ENCODE data around the gene RAB11FIP5.

RAB11FIP5 gene

GRCh38 chr2:73033766-73034381, 78.9 kb downstream of the RAB11FIP5 start:
- DNase-seq (ENCODE audit: low spot score): no peak

- no peak for DNase-seq (ENCODE audit: low spot score)
Measured at GRCh38 chr2:73033142-73033765, 79.5 kb downstream of the RAB11FIP5 start.

- DNase-seq (ENCODE audit: low spot score): no peak
Measured at GRCh38 chr2:73032702-73033097, 80.0 kb downstream of the RAB11FIP5 start.

DNA sequence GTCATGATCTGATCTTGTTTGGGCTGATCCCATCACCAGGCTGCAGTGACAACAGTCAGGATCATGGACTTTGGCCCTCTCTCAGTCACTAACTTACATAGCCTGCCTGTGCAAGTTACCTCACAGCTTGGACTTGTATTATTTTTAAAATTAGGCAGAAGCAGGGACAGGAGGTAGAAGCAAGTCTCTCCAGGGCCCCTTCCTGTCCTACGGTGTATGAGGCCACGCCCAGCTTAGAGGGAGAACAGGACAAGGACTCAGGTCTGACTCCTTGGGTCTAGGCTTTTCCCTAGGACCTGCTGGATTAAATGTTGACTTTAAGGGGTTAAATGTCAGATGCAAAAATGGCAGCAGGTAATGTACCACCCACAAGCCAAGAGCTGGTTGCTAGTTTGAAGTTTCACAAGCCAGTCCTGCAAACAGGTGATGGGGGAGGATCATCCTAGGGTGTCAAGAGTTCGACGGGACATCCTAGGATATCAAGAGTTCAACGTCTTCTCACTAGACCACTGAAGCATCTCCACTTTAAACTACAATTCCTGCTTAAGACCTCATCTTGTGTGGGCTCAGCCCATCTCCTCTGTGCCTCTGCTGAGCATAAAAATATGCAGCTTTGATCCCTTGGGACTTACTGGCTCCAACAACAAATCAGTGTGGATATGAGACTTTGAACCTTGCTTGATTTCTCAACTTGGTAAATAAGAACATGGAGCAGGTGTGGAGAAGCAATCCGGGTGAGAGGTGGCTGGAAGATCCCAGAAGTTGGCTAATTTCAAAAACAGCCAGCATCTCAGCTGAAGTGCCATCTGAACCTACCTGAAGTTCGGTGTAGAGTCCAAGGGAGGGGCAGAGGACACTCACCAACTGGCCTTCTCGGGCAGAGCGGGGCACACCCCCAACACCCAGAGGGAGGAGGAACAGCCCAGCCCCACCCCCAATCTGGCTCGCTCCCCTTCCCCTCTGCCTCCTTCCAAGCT, 80.7 kb downstream of the RAB11FIP5 start:
- DNase-seq (ENCODE audit: low spot score): no peak

DNA sequence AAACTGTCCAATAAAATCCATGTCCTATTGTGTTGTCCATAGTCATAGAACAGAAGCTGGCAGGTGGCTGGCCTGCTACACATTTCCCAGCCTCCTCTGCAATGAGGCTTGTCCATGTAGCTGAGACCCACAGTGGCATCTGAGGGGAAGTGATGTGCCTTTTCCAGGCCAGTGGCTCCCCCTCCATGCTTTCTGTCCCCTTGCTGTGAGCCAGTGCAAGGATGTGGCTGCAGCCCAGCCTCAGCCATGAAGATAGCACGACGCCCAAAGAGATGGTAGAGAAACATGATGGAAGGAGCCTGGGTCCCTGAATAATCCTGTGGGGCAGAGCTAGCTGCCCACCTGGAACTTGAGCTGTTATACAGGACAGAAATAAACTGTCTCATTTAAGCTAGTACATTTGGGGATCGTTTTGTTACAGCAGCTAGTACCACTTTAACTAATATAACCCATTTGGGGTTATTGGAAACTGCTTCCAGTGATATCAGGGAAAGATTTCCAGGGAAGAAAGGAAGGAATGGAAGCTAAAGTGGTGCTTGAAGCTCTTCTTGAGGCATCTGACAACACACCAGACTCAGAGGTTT, 81.6 kb downstream of the RAB11FIP5 start:
- no peak for DNase-seq (ENCODE audit: low spot score)

DNA sequence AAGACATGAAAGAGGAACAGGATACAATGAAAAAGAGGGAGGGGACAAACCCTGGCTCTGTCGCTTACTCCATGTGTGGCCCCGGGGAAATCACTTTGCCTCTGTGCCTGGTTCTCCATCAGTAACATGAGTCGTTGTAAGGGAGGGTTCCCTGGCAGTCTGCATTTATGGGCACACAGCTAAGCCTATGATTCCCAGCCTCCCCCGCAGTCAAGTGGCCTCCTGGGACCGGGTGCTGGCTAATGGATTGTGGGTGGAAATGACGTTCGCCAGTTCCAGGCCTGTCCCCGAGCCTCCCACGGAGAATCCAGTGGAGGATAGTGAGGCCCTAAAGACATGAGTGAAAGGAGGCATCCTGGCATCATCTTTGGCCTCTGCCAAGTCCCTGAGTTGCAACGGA, 83.9 kb downstream of the RAB11FIP5 start:
- no peak for DNase-seq (ENCODE audit: low spot score)

- no peak for DNase-seq (ENCODE audit: low spot score)
Measured at GRCh38 chr2:73027340-73027739, 85.4 kb downstream of the RAB11FIP5 start.

DNA sequence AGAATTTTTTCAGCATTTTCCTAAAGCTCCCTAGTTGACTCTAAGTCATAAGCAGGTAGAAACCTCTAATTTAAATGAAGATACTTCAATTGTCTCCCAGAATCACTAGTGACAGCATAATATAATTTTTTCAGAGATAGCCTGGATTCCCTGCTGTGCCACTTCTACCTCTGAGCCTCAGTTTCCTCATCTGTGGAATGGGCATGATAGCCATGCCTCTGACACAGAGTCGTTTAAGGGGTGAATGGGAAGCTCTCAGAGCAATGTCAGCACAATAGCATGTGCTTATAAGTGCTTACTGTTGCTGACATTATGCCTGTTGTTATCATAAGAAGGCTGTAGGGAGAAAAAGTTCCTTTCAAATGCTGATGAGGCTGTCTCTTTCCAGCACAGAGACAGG, 89.3 kb downstream of the RAB11FIP5 start:
- DNase-seq (ENCODE audit: low spot score): no peak

Measured in SK-N-DZ (cell line).